ENCODE data around the gene OTOP2.
A peak's percentile ranks its signal among the peaks of the same experiment; 100 is the strongest.

OTOP2 gene

GRCh38 chr17:74950207-74950606 is 26.1 kb downstream of the OTOP2 start:
- DNase-seq (ENCODE audit: extremely low read depth in 1 of 2, low read depth in 1 of 2) = no peak

- no peak for DNase-seq (ENCODE audit: extremely low read depth in 1 of 2, low read depth in 1 of 2)
Measured at GRCh38 chr17:74951065-74951464, 27.0 kb downstream of the OTOP2 start.

- DNase-seq (ENCODE audit: extremely low read depth in 1 of 2, low read depth in 1 of 2) = no peak
Measured at GRCh38 chr17:74951680-74952421, 27.8 kb downstream of the OTOP2 start.

- DNase-seq (ENCODE audit: extremely low read depth in 1 of 2, low read depth in 1 of 2) = no peak
Measured at GRCh38 chr17:74952431-74953133, 28.5 kb downstream of the OTOP2 start.

- DNase-seq (ENCODE audit: extremely low read depth in 1 of 2, low read depth in 1 of 2) = no peak
Measured at GRCh38 chr17:74953134-74953687, 29.1 kb downstream of the OTOP2 start.

- no peak for DNase-seq (ENCODE audit: extremely low read depth in 1 of 2, low read depth in 1 of 2)
Measured at GRCh38 chr17:74954115-74954514, 30.0 kb downstream of the OTOP2 start.

GRCh38 chr17:74954665-74955421 is 30.8 kb downstream of the OTOP2 start:
- DNase-seq (ENCODE audit: extremely low read depth in 1 of 2, low read depth in 1 of 2) = no peak

GRCh38 chr17:74956093-74956492 is 32.0 kb downstream of the OTOP2 start:
- DNase-seq (ENCODE audit: extremely low read depth in 1 of 2, low read depth in 1 of 2) = no peak

GRCh38 chr17:74957935-74958740 is 34.1 kb downstream of the OTOP2 start:
- peak; percentile 43 to 72 for DNase-seq (ENCODE audit: extremely low read depth in 1 of 2, low read depth in 1 of 2)

GRCh38 chr17:74959826-74960515 is 35.9 kb downstream of the OTOP2 start:
- DNase-seq (ENCODE audit: extremely low read depth in 1 of 2, low read depth in 1 of 2) = no peak

- peak in 1 of 2 donors; percentile 14 for DNase-seq (ENCODE audit: extremely low read depth in 1 of 2, low read depth in 1 of 2)
Measured at GRCh38 chr17:74960570-74961342, 36.7 kb downstream of the OTOP2 start.

- DNase-seq (ENCODE audit: extremely low read depth in 1 of 2, low read depth in 1 of 2) = peak; percentile 67 to 77
Measured at GRCh38 chr17:74961657-74962350, 37.7 kb downstream of the OTOP2 start.

GRCh38 chr17:74962622-74963394 is 38.7 kb downstream of the OTOP2 start:
- no peak for DNase-seq (ENCODE audit: extremely low read depth in 1 of 2, low read depth in 1 of 2)

GRCh38 chr17:74963656-74964055 is 39.6 kb downstream of the OTOP2 start:
- no peak for DNase-seq (ENCODE audit: extremely low read depth in 1 of 2, low read depth in 1 of 2)

- no peak for DNase-seq (ENCODE audit: extremely low read depth in 1 of 2, low read depth in 1 of 2)
Measured at GRCh38 chr17:74964246-74964761, 40.2 kb downstream of the OTOP2 start.

- no peak for DNase-seq (ENCODE audit: extremely low read depth in 1 of 2, low read depth in 1 of 2)
Measured at GRCh38 chr17:74964988-74965622, 41.0 kb downstream of the OTOP2 start.

GRCh38 chr17:74968361-74968780 is 44.3 kb downstream of the OTOP2 start:
- DNase-seq (ENCODE audit: extremely low read depth in 1 of 2, low read depth in 1 of 2) = no peak

Measured in activated CD8-positive, alpha-beta memory T cell treated with anti-CD3 and anti-CD28 coated beads for 1 hour (primary cell).